ENCODE data around the gene ZNF277.
A peak's percentile ranks its signal among the peaks of the same experiment; 100 is the strongest.

The ZNF277 gene

DNA sequence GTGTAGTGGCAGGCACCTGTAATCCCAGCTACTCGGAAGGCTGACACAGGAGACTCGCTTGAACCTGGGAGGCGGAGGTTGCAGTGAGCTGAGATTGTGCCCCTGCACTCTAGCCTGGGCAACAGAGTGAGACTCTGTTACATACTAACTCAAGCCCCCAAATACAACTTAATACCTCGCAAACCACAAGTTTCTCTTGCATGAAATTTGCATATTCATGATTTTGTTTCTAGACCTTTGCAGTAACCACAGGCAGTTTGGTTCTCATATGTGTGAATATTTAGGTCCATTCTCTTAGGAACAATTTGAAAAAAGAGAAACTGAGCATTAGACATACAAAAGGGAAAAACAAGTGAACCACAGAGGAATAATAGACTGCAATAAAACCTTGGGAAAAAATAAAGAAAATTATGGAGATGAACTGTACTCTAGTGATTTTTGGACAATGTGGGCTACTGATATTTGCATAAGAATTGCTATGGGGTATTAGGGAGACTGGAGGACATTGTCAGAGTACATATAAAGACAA is 77.0 kb downstream of the ZNF277 start:
- Histone ChIP-seq H3K9me3 (ENCODE audit: control insufficient read depth, insufficient read depth, low read depth, low read length) (no peaks in the 10 kb centered on the region), H3K4me1 (ENCODE audit: control insufficient read depth, insufficient read depth, low read length) (peaks cover 5% of the 10 kb centered on the region), H3K4me3 (ENCODE audit: low read depth, low read length) (no peak overlapping the region), H3K36me3 (ENCODE audit: control insufficient read depth in 2 of 2, insufficient read depth in 1 of 2, low read length in 2 of 2) (no peaks in the 10 kb centered on the region; a peak in 1 of 3 replicates), H3K27ac (ENCODE audit: extremely low read depth, low read depth, low read length) (no peak overlapping the region)
- TF ChIP-seq, protein P1, sequence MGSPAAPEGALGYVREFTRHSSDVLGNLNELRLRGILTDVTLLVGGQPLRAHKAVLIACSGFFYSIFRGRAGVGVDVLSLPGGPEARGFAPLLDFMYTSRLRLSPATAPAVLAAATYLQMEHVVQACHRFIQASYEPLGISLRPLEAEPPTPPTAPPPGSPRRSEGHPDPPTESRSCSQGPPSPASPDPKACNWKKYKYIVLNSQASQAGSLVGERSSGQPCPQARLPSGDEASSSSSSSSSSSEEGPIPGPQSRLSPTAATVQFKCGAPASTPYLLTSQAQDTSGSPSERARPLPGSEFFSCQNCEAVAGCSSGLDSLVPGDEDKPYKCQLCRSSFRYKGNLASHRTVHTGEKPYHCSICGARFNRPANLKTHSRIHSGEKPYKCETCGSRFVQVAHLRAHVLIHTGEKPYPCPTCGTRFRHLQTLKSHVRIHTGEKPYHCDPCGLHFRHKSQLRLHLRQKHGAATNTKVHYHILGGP (tag by site-specific recombination; IDR thresholded peaks at IDR 0.05): no peak
- TF ChIP-seq ZBTB8A (tag by site-specific recombination; IDR thresholded peaks at IDR 0.05): no peak
- TF ChIP-seq ZNF792 (tag by site-specific recombination; IDR thresholded peaks at IDR 0.05): no peak
- no peak for TF ChIP-seq ZNF223 (tag by site-specific recombination; IDR thresholded peaks at IDR 0.05)
- no peak for TF ChIP-seq SP3 (tag by site-specific recombination; IDR thresholded peaks at IDR 0.05)
- no peak for TF ChIP-seq ZXDB (tag by site-specific recombination; IDR thresholded peaks at IDR 0.05)
- no peak for TF ChIP-seq ZNF112 (tag by site-specific recombination; IDR thresholded peaks at IDR 0.05)
- TF ChIP-seq, protein P2, sequence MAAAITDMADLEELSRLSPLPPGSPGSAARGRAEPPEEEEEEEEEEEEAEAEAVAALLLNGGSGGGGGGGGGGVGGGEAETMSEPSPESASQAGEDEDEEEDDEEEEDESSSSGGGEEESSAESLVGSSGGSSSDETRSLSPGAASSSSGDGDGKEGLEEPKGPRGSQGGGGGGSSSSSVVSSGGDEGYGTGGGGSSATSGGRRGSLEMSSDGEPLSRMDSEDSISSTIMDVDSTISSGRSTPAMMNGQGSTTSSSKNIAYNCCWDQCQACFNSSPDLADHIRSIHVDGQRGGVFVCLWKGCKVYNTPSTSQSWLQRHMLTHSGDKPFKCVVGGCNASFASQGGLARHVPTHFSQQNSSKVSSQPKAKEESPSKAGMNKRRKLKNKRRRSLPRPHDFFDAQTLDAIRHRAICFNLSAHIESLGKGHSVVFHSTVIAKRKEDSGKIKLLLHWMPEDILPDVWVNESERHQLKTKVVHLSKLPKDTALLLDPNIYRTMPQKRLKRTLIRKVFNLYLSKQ (tag by site-specific recombination; IDR thresholded peaks at IDR 0.05; ENCODE audit: borderline replicate concordance): no peak
- TF ChIP-seq MZF1 (tag by site-specific recombination; IDR thresholded peaks at IDR 0.05; ENCODE audit: borderline replicate concordance): no peak
- TF ChIP-seq ZNF391 (tag by site-specific recombination; IDR thresholded peaks at IDR 0.05; ENCODE audit: borderline replicate concordance, low read depth): no peak
- TF ChIP-seq ZNF184 (tag by site-specific recombination; IDR thresholded peaks at IDR 0.05): no peak
- TF ChIP-seq ZNF707 (tag by site-specific recombination; IDR thresholded peaks at IDR 0.05): no peak
- no peak for TF ChIP-seq ZNF23 (tag by site-specific recombination; IDR thresholded peaks at IDR 0.05; ENCODE audit: borderline replicate concordance)
- TF ChIP-seq OVOL3 (tag by site-specific recombination; IDR thresholded peaks at IDR 0.05): no peak
- no peak for TF ChIP-seq FEZF1 (tag by site-specific recombination; IDR thresholded peaks at IDR 0.05)
- POLR2A ChIA-PET: no interaction called here
- CTCF ChIA-PET: no interaction called here

DNA sequence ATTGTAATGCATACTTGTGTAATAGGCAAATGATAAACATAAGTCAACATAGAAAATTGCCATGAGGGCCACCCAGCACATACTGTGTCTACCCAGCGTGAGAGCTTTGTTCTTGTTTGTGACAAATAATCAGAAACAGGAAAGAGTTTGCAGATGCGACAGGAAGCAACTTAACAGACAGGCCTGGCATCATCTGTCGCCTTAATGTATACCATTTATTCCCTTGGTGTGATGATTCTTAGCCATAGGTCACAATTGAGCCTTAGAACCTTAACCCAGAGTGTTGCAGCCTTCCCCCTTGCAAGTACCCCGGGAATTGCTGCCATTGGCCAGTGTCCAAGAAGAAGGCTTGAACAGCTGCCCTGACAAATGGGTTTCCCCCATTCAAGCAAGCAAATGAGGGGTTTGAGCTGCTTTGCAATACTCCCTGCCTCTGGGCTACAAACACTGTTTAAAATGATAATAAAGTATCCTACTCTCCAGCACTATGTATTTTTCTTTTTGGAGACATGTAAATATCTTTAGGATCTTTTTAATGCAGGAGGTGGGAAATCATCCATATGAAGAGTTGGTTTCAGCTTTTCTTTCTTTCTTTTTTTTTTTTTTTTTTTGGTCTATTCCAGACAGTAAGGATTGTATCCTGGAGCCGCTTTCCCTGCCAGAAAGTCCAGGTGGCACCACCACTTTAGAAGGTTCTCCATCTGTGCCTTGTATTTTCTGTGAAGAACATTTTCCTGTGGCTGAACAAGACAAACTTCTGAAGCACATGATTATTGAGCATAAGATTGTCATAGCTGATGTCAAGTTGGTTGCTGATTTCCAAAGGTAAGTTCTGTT is 80.0 kb downstream of the ZNF277 start:
- Histone ChIP-seq H3K4me3 (ENCODE audit: low read depth, low read length) (no peak overlapping the region), H3K27ac (ENCODE audit: extremely low read depth, low read depth, low read length) (no peak overlapping the region), H3K9me3 (ENCODE audit: control insufficient read depth, insufficient read depth, low read depth, low read length) (no peaks in the 10 kb centered on the region), H3K4me1 (ENCODE audit: control insufficient read depth, insufficient read depth, low read length) (peaks cover 2% of the 10 kb centered on the region; the same call in 1 of the 2 replicates), H3K36me3 (ENCODE audit: control insufficient read depth in 2 of 2, insufficient read depth in 1 of 2, low read length in 2 of 2) (no peaks in the 10 kb centered on the region; a peak in 1 of 3 replicates)
- ChIA-PET CTCF (no interaction called here), POLR2A (no interaction called here)
- no peak for TF ChIP-seq ZNF585B (tag by site-specific recombination; IDR thresholded peaks at IDR 0.05)
- peak; percentile 53; the same call in 1 of the 2 replicates for TF ChIP-seq SP7 (tag by site-specific recombination; IDR thresholded peaks at IDR 0.05)
- TF ChIP-seq, protein P3, sequence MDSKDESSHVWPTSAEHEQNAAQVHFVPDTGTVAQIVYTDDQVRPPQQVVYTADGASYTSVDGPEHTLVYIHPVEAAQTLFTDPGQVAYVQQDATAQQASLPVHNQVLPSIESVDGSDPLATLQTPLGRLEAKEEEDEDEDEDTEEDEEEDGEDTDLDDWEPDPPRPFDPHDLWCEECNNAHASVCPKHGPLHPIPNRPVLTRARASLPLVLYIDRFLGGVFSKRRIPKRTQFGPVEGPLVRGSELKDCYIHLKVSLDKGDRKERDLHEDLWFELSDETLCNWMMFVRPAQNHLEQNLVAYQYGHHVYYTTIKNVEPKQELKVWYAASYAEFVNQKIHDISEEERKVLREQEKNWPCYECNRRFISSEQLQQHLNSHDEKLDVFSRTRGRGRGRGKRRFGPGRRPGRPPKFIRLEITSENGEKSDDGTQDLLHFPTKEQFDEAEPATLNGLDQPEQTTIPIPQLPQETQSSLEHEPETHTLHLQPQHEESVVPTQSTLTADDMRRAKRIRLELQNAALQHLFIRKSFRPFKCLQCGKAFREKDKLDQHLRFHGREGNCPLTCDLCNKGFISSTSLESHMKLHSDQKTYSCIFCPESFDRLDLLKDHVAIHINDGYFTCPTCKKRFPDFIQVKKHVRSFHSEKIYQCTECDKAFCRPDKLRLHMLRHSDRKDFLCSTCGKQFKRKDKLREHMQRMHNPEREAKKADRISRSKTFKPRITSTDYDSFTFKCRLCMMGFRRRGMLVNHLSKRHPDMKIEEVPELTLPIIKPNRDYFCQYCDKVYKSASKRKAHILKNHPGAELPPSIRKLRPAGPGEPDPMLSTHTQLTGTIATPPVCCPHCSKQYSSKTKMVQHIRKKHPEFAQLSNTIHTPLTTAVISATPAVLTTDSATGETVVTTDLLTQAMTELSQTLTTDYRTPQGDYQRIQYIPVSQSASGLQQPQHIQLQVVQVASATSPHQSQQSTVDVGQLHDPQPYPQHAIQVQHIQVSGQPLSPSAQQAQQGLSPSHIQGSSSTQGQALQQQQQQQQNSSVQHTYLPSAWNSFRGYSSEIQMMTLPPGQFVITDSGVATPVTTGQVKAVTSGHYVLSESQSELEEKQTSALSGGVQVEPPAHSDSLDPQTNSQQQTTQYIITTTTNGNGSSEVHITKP (tag by site-specific recombination; IDR thresholded peaks at IDR 0.05): peak; percentile 84
